ENCODE data around the gene SLCO4A1. TPM values are rescaled to one million over a fixed set of nuclear protein-coding genes. Genes with fewer than 3 reads are reported as not detected.

The SLCO4A1 gene
- total and polyA plus RNA-seq, 2 experiments from 2014 or later = 25.8 to 99.0 TPM

- peaks cover 49% of the 10 kb centered on the region for H3K4me1 ChIP-seq (ENCODE audit: insufficient read depth)
- 94% methylated on average over 10 of the region's 17 CpGs for WGBS (ENCODE audit: low lambda C conversion rate, missing lambda C conversion rate)
- no peak overlapping the region for H3K4me3 ChIP-seq
- no peak overlapping the region for H2AFZ ChIP-seq
- no peaks in the 10 kb centered on the region for H3K9me2 ChIP-seq (replicated peaks; ENCODE audit: insufficient read depth)
- no peaks in the 10 kb centered on the region for H3K9me3 ChIP-seq (ENCODE audit: low read depth)
- H3K27me3 ChIP-seq = no peaks in the 10 kb centered on the region
- H3K4me2 ChIP-seq = no peak overlapping the region
- DNase-seq (ENCODE audit: low spot score) = no peak
- TF ChIP-seq EZH2 (IDR thresholded peaks at IDR 0.05; ENCODE audit: borderline replicate concordance) (no peak), EZH2phosphoT487 (IDR thresholded peaks at IDR 0.05; ENCODE audit: low read depth, severe bottlenecking, unreplicated experiment) (no peak)
- TF ChIP-seq, protein P1, sequence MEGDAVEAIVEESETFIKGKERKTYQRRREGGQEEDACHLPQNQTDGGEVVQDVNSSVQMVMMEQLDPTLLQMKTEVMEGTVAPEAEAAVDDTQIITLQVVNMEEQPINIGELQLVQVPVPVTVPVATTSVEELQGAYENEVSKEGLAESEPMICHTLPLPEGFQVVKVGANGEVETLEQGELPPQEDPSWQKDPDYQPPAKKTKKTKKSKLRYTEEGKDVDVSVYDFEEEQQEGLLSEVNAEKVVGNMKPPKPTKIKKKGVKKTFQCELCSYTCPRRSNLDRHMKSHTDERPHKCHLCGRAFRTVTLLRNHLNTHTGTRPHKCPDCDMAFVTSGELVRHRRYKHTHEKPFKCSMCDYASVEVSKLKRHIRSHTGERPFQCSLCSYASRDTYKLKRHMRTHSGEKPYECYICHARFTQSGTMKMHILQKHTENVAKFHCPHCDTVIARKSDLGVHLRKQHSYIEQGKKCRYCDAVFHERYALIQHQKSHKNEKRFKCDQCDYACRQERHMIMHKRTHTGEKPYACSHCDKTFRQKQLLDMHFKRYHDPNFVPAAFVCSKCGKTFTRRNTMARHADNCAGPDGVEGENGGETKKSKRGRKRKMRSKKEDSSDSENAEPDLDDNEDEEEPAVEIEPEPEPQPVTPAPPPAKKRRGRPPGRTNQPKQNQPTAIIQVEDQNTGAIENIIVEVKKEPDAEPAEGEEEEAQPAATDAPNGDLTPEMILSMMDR (IDR thresholded peaks at IDR 0.05; ENCODE audit: poor library complexity) = no peak
- H3K27ac ChIP-seq = peak overlapping the region; percentile 79
- H3K36me3 ChIP-seq (replicated peaks; ENCODE audit: insufficient read depth, low read depth) = no peaks in the 10 kb centered on the region
- no peaks in the 10 kb centered on the region for H3K79me2 ChIP-seq
- H4K20me1 ChIP-seq (ENCODE audit: insufficient read depth, poor library complexity, severe bottlenecking) = no peaks in the 10 kb centered on the region
Measured at GRCh38 chr20:62634330-62634967, 7.9 kb upstream of the SLCO4A1 start.

DNA sequence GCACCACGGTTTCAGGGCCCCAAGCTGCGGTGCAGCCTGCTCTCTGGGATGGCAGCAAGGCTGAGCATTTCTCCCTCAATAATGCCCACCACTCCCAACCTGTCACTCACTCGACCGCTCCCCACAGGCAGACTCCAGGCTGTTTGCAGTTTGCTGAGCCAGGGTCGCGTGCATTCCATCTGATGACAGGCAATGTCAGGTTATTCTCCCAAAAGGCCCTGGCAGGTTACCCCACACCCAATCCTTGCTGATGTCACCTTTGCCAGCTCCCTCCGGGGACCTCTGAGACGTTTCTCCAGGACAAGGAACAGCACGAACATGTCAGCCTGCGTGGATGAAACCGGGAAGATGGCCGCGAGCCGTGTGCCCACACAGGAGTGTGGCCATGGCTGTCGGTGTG is 7.1 kb upstream of the SLCO4A1 start:
- TF ChIP-seq EZH2 (IDR thresholded peaks at IDR 0.05; ENCODE audit: borderline replicate concordance) (no peak), EZH2phosphoT487 (IDR thresholded peaks at IDR 0.05; ENCODE audit: low read depth, severe bottlenecking, unreplicated experiment) (no peak)
- TF ChIP-seq, protein P1 (IDR thresholded peaks at IDR 0.05; ENCODE audit: poor library complexity) = no peak
- Histone ChIP-seq H3K4me3 (no peak overlapping the region), H3K36me3 (replicated peaks; ENCODE audit: insufficient read depth, low read depth) (no peaks in the 10 kb centered on the region), H3K4me1 (ENCODE audit: insufficient read depth) (peaks cover 49% of the 10 kb centered on the region), H3K27me3 (peaks cover 2% of the 10 kb centered on the region), H3K9me3 (ENCODE audit: low read depth) (no peaks in the 10 kb centered on the region), H3K27ac (peak overlapping the region; percentile 85), H2AFZ (no peak overlapping the region), H3K4me2 (no peak overlapping the region), H4K20me1 (ENCODE audit: insufficient read depth, poor library complexity, severe bottlenecking) (no peaks in the 10 kb centered on the region), H3K79me2 (no peaks in the 10 kb centered on the region), H3K9me2 (replicated peaks; ENCODE audit: insufficient read depth) (no peaks in the 10 kb centered on the region)
- no peak for DNase-seq (ENCODE audit: low spot score)
- WGBS (ENCODE audit: low lambda C conversion rate, missing lambda C conversion rate) = 84% methylated on average over 15 of the region's 15 CpGs

- H2AFZ ChIP-seq = no peak overlapping the region
- H3K4me2 ChIP-seq = no peak overlapping the region
- WGBS (ENCODE audit: low lambda C conversion rate, missing lambda C conversion rate) = 66% methylated on average over 15 of the region's 16 CpGs
- H3K27ac ChIP-seq = peak overlapping the region; percentile 85
- no peaks in the 10 kb centered on the region for H4K20me1 ChIP-seq (ENCODE audit: insufficient read depth, poor library complexity, severe bottlenecking)
- H3K36me3 ChIP-seq (replicated peaks; ENCODE audit: insufficient read depth, low read depth) = no peaks in the 10 kb centered on the region
- no peaks in the 10 kb centered on the region for H3K9me3 ChIP-seq (ENCODE audit: low read depth)
- no peaks in the 10 kb centered on the region for H3K9me2 ChIP-seq (replicated peaks; ENCODE audit: insufficient read depth)
- peaks cover 6% of the 10 kb centered on the region for H3K27me3 ChIP-seq
- no peaks in the 10 kb centered on the region for H3K79me2 ChIP-seq
- no peak overlapping the region for H3K4me3 ChIP-seq
- DNase-seq (ENCODE audit: low spot score) = no peak
- H3K4me1 ChIP-seq (ENCODE audit: insufficient read depth) = peaks cover 49% of the 10 kb centered on the region
- TF ChIP-seq, protein P1 (IDR thresholded peaks at IDR 0.05; ENCODE audit: poor library complexity) = no peak
- TF ChIP-seq EZH2phosphoT487 (IDR thresholded peaks at IDR 0.05; ENCODE audit: low read depth, severe bottlenecking, unreplicated experiment) (no peak), EZH2 (IDR thresholded peaks at IDR 0.05; ENCODE audit: borderline replicate concordance) (no peak)
Measured at GRCh38 chr20:62635852-62636251, 6.5 kb upstream of the SLCO4A1 start.
